Activated gamma-delta T cell (primary cell): ENCODE results near the gene CCNL1.

Experiments
- DNase-seq: peaks from one replicate; lab custom pipeline; 2025; lab: John Stamatoyannopoulos, UW

Gene CCNL1

DNA sequence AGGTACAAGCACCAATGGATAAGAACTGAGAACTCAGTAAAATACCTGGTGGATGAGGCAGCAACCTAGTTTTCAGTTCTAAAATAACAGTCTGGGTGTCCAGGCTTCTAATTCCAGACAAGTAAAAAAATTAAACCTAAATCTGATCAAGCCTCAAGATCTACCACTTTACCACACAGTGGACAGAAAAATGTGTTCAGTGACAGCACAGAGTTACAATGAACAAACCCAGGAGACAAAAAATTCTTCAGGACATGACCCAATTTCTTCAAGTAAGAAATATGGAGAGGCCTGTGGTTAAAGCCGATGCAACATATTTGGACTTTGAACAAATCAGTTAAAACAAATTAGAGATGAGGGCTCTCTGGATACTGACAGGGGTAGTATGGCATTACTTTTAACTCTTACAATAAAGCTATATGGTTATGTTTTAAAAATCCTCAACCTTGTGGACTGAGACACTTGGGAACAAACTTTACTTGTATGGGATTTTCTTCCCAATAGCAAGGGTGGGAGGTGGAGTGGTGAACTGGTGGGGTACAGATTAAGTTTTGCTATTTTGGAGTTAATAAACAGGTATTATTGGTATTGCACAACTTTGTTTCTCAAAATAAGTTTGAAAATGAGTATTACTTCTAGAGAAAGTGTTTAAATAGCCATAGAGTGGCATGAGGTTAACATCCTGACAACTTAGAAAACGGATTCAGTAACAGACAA is 14.2 kb downstream of the CCNL1 start:
- DNase-seq, result no peak

DNA sequence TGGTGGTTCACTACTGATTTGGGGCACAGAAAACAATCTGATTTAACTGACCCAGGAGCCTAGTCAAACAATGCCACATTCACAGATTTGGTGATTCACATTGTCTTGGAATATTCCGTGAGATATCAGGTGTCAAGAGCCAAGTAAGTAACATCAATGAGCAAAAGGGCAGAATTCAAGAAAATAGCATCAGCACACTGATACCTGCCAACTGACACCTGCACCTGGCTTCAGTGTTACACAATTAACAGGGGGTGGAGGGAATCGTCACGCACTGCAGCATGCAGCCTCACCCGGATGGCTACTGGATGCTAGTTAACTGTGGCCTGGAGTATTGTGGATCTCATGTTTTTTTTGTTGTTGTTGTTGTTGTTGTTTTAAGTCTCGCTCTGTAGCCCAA is 17.6 kb downstream of the CCNL1 start:
- no peak for DNase-seq

DNA sequence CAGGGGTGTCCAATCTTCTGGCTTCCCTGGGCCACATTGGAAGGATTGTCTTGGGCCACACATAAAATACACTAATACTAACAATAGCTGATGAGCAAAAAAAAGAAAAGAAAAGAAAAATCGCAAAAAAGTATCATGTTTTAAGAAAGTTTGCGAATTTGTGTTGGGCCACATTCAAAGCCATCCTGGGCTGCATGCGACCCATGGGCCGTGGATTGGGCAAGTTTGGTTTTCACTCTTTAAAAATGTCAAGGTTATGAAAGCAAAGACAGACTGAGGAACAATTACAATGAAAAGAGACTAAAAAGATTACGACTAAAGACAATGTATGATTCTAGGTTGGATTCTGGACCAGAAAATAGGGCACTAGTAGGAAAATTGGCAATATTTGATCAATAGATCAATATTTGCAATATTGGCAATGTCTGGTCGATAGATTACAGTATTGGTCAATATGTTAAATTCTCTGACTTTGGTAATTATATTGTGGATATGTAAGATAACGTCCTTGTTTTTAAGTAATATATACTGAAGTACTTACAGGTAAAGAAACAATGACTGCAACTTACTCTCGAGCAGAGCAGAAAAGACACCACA is 19.9 kb downstream of the CCNL1 start:
- no peak for DNase-seq

DNA sequence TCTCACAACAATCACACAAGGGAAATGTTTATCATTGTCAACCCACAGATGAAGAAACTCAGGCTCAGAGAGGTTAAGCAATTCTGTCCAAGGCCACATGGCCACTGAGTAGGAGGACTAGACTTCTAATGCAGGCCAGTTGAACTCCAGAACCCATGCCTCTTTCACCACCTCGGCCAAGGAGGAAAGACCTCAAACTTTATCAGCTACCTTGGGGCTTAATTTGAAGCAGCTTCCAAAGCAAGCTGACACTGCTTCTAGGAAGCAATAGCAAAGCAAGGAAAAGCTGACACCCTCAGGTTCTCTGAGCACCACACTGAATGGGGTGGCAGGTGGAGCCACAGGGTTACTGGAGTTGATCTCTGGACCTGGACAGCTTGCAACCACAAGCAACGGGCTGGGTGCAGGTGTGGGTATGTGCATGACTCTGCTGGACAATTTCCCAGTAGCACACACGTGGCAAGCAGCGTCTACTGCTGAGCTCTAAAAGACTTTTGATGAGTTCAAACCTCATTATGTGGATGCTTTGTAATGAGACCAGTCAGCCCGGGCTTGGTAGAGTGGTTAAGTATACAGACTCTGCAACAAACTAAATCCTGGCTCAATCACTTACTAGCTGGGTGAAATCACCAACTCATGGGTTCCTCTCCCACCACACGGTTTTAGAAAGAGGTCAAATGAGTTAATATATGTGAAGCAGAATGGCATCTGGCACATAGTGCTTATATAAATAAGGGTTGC is 23.1 kb downstream of the CCNL1 start:
- no peak for DNase-seq

DNA sequence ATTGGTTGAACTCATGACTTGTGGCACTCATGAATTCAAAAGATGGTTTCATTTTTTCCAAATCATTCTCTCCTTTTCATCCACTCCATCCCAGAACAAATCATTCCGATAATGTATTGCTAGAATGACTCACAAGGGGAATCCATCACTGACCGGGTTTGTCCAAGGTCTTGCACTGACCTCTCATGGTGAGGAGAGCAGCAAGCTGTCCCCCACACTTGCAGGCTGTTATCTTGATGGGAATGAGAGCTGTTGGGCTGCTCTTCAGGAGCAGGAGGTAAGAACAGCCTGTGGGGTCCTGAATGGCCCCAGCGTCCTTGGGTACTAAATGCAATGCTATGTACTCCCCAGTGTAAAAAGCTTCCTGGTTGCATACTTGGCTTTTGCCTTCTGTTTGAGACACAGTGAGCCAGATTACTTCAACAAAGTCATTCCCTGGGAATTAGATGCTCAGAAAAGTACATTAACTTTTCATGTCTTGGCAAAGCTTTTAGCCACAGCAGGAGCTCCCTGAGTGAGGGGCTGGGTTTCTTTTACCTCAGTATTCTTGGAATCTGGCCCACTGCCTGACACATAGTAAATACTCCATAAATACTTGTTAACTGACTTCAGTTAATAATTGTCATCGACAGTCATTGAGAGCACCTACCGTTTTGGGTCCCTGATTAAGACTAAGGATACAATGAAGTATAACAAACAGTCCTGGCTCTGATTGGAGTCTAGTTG is 24.1 kb downstream of the CCNL1 start:
- no peak for DNase-seq

DNA sequence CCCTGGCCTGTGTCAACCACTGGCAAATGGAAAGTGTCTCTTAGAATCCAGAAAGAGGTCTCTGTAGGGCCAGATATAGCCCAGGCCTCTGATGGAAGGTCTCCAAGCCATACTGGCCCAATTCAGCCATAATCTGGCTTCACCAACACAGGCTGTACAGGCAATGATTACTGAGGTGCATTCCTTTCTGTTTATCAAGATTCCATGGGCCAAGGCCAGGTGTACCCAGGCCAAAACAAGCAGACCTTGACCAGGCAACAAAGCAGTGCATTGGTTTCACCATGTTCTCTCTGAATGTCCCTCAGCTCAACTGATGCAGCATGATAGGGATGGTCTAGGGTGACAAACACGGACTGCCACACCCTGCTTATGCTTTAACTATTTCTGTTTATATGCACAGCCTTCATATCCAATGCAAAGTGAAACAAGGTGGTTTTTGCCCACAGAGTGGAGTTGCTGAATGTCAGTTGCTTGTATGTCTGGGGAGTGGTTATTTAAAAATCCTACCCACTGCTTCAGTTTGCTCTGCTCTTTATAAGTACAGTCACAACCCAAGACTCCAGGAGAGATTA is 25.2 kb downstream of the CCNL1 start:
- no peak for DNase-seq

DNA sequence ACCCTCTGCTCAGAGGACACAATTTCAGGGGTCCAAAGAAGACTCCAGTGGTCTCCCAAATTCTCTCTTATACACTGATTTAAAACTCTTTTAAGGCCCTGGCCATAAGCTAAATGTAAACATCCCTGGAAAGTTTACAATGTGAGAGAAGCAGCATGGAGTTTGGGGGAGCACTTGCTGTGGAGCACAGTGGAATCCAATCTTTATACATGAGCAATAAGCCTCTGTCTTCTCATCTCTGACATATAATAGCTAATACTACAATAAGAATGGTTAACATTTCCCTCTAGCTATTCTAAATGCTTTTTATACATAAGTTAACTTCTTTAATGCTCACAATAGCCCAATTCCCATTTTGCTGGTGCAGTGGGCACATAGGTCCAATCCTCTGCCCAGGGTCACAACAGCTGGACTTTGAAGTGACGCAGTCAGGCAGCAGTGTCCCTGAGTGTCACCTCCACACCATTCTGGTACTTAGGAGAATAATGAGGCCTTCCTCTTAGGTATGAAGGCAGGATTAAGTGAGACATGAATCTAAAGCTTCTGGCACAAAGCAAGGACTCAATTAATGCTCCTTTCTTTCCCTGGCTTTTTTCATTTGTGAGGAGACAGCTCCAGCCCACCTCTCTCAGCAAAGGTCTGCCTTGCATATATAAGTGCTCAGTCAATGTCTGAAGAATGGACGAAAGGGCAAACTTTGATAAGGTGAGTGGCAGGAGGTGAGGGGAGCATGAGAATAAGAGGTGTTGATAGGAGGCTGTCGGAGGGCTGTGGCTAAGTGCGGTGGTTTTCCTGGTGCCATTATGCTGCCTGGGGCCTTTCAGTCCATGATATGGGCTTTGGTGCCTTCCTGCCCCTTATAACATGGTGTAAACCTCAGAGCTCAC is 26.3 kb downstream of the CCNL1 start:
- DNase-seq, result no peak

DNA sequence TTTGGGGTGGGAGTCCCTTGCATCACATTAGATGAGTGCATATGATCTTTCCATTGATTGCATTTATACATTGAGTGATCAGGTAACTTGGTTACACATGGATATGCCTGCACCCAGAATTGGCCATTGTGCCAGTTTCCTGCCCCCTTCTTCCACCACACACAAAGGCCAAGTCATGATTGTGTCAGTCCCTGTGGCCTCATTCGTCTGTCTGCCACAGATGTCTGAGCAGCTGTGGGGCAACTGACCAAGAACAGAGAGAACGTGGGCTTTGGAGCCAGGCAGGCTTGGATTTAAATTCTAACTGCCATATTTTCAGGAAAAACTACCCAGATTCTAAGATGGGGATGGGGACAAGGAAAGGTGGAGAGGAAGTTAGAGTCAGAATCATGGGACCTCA is 27.0 kb downstream of the CCNL1 start:
- DNase-seq, result no peak

DNA sequence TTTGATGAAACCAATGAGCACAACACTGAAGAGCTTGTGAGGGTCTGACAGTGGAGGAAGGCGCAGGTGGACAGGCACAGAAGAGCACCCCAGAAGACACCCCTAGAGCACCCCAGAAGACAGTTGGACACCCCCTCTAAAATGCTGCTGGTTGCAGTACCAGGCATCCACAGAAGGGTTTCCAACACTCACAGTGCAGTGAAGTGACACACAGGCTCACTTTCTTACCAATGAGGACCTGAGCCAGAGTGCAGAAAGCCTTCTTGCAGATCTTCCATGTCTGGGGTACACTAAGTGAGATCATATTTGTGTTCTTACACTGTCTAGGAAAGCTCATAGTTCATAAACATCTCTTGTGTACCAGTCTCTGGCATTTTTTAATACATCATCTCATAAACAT is 27.6 kb downstream of the CCNL1 start:
- DNase-seq, result no peak

DNA sequence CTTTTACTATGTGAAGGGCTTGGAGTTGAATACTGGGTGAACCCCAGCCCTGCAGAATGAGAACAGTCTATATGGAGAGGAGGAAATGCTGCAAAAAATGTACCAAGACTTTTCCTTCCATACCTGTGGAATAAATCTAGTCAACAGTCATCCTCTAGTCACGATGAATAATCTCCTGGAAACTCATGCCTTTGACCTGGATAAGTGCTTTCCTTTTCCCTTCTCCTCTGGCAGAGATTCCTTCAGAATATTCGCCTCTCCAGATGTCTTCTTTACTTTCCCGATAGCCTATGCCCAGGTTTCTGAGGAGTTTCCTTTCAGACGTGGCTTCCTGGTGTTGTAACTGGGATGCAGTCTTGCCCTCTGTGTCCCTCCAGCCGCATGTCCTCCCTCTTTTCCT is 28.1 kb downstream of the CCNL1 start:
- no peak for DNase-seq

DNA sequence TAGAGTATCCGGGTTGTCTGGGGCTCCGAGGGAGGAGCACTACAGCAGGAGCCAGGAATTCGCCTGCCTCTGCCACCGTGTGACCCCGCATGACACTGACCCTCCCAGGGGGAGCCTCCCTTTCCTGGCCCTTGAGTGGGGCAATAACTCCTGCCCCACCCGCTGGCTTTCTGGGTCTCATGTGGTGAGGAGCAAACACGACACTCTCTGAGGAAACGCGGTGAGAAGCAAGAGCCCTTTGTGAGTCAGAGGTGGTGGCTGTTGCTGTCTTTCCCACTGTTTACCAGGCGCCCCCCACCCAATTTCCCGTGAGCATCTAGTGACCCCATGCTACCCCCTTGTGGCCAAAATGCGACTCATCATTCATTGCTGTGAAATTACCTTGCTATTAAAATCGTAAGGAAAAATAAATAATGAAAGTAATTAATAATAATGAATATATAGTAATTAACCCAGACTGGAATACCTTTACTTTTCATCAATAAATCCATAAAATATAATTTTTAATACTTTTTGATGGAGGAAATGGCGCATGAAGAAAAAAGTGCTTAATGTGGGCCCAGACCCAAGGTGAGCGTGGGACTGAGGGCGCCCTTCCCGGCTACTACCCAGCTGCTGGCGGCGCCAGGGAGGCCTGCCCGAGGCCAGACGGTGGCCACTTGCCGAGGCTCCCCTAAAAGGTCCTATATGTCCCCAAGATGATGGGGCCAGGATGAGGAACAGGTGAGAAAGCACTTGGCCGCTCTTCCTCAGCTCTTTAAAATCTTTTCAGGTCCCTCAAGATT is 29.3 kb downstream of the CCNL1 start:
- DNase-seq, result peak; percentile 23

DNA sequence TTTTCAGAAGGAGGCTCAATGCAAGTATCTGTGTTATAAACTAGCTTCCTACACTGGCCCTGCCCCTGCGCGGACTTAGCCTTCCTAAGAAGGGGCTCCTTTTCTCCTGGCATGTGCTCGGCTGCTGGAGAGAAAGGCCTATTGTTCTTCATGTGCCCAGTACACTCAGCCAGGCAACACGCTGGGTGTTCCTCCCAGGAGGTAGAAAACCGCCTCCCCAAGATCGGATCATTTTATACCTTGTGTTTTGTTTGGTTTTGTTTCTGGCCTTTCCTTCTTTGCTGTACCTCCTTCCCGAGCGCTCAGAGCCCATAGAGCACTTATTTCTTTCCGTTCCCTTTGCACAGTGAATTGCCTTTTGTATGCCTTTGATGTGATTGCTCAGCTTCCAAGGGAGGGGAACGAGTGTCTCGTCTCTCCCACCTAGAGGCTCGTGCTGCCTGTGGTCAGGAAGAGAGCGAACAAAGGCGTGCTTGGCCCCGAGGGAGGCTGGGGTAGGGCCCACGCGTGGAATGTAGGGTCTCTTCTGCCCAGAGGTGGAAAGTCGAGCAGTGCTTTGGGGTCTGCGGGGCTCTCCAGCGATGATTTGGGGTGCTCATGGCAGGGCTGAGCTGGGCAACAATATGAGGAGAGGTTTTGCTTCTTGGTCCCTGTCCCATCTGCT is 30.0 kb downstream of the CCNL1 start:
- peak; percentile 23 for DNase-seq

DNA sequence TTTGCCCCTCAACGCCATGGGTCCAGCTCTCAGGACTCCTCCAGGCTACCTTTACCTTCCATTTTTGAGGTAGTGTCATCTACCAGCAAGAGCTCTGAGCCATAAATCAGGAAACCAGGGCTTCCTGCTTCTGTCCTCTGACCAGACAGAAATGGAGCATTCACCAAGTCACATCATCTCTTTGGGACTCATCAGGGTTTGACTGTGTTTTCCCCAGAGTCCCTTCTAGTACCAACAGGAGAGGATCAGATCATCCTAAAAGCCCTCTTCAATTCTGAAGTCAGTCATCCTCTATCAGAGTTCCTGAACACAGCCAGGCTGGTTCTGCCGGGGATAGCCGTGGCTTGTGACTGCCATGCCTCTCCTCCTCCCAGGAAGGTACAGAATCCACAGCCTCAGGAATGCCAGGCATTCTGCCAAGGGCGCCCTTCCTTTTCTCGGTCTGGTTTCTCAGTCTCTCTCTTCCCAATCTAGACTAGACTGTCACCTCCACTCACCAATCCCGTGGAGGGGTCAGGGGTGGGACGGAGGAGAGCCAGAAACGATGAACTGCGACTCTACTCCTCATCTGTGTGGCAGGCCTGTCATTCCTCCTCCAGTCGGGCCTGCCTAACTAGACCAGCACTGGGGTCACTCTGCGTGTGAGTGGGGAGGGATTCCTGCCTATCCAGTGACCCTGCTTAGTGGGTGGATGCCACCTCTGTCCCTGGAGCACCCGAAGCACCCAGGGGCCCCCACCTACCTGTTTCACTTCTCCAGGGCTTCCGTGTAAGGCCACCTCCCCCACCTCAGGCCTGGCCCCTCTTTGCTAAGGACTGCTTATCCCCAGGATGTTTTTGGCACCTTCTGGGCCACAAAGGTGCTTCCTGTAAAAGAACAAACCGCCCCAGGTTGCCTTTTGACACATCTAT is 30.9 kb downstream of the CCNL1 start:
- no peak for DNase-seq

DNA sequence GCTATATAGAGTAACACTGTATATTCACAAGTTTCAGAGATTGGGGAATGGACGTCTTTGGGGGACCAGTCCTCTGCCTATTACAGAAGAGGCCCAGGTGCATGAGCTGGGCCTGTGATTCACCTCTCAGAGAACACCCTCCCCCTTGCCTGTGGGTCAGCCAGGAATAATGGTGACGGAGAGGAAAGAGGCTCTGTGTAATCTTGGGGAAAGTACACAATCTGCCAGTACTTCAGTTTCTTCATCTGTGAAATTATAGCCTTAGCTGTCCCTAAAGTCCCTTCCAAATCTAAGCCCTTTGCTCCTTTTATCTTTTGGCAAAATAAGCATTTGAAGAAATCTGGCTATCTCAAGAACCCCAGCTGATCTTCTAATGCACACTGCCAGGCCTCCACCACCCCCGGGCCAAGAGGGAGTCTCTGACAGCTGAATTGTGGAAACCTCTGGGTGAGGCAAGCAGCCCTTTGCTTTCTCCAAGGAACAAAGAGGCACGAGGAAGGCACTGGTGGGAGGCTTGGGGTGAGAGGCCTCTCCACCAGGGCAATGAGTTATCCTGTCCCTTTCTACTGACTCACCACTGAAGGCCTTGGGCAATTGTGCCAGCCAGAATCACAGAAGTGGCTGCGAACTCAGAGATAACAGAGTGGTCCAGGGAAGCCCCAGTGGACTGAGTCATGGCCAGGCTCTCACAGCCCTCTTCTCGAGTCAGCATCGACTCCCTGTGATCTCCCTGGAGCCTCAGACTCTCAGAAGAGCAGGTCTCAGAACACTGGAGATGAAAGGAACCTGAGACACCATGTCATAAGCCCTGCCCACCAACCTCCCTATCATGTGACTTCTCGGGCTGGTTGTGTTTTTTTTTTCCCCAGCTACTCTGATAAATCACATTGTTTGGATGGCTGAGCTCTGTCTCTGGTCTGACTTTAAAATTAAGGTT is 31.8 kb downstream of the CCNL1 start:
- no peak for DNase-seq

DNA sequence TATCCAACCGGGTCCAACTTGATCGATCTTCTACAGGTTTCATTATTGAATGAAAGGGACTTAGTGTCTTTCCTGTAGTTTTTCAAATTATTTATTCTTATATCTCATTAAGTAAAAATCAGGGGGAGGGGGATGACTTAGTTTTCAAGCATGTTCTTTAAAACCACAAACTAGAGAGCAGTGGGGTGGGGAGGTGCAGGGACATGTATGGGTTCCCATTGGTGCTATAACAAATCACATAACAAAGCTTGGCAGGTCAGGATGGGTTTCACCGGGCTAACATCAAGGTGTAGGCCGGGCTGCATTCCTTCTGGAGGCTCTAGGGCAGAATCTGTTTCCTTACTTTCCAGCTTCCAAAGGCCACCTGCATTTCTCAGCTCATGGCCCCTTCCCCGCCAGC is 32.7 kb downstream of the CCNL1 start:
- no peak for DNase-seq

DNA sequence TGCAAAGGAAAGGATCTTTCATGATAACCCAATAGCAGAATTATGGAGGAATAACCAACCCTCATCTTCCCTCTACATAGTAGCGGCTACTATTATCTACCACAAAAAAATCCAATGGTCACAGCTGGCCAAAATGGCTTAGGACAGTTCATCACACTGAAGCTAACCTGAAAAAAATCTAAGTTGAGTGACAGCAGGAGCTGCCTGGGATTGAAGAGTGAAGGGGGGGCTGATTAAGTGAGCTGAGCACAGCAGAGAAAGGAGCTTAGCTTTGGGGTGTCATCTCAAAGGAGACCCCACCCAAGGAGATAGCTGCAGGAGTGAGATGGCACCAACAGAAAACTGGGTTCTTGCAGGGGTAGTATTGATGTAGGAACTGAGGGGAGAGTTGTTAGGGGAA is 33.6 kb downstream of the CCNL1 start:
- no peak for DNase-seq

DNA sequence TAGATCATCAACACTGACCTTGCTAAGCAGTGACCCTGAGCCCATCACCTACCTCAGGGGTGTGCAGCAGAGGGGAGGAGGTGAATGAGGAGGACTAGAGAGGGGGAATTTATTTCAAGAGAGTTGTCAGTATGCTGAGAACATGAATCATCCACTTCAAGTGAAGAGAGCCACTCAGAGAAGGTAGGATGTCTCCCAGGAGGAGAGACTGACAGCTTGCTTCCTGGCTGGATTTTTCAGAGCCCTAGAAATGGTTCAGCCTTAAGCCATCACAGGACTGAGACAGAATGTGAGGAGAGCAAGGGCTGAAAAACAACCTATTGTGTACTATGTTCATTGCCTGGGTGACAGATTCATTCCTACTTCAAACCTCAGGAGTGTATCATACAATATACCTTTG is 34.8 kb downstream of the CCNL1 start:
- DNase-seq, result no peak

DNA sequence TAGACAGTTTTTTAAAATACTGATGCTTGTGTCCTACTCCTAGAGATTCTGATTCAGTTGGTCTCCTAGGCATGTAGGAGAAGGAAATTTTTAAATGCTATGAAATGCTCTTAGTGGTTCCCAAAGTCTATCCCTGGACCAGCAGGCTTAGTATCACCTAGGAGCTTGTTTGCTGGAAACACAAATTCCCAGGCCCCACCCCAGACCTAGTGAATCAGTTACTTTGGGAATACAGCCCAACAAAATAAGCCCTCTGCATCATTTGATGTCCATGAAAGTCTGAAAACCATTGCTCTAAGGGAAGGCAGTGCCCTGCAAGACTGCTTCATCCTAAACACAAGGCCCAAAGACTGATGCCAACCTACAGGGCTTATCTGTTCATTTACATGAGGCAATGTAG is 36.3 kb downstream of the CCNL1 start:
- no peak for DNase-seq
